GM12873 (cell line): ENCODE results near the gene EME2.

Source experiments
- TF ChIP-seq, protein P1 (sequence below): IDR thresholded peaks from 2 replicates; pipeline ENCODE4 v1.5.1; 2012; ENCODE audit warnings: low read depth, mild to moderate bottlenecking, moderate library complexity, low read length, control low read depth; ENCODE audit not compliant: insufficient read depth; ENCODE audit errors: missing control alignments

Gene EME2

DNA sequence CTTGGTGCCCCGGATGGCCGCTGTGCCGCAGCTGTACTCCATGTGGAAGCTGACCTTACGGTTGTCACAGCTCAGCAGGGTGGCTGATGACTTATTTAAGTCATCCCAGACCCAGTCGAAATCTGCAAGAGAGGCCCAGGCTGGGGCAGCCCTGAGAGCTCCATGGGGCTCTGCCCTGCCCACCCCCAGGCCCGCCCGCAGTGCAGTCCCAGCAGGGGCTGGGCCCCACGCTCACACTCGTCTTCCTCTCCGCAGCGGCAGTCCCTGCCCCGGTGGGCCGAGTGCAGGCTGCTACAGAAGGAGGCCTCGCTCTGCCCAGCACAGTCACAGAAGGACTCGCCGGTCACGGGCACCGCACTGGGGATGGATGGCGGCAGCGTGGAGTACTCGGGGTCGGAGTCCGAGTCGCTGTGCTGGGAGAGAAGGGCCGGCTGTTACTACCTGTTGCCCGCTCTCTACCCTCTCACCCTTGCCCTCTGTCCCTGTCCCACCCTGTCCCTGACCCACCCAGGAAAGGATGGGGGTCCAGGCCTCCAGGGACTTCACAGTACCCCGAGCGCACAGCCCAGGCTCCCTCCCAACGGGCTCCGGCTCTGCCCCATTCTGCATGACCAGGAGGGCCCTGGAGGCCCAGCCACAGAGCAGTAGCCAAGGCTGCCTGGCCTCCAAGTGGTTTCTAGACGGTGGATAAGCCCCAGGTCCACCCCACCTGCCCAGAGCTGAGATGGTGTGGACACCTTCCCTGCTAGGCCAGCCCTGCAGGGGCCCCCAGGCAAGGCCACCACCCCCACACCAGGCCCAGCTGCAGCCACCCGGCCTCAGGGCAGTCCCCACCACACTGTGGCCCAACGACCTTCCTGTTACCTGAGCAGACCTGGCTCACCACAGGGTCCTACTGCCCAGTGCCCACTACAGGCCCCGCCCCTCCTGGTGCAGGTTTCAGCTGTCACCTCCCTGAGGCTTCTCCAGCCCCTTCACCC, 5.9 kb downstream of the EME2 start:
- TF ChIP-seq, protein P1, sequence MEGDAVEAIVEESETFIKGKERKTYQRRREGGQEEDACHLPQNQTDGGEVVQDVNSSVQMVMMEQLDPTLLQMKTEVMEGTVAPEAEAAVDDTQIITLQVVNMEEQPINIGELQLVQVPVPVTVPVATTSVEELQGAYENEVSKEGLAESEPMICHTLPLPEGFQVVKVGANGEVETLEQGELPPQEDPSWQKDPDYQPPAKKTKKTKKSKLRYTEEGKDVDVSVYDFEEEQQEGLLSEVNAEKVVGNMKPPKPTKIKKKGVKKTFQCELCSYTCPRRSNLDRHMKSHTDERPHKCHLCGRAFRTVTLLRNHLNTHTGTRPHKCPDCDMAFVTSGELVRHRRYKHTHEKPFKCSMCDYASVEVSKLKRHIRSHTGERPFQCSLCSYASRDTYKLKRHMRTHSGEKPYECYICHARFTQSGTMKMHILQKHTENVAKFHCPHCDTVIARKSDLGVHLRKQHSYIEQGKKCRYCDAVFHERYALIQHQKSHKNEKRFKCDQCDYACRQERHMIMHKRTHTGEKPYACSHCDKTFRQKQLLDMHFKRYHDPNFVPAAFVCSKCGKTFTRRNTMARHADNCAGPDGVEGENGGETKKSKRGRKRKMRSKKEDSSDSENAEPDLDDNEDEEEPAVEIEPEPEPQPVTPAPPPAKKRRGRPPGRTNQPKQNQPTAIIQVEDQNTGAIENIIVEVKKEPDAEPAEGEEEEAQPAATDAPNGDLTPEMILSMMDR = no peak

DNA sequence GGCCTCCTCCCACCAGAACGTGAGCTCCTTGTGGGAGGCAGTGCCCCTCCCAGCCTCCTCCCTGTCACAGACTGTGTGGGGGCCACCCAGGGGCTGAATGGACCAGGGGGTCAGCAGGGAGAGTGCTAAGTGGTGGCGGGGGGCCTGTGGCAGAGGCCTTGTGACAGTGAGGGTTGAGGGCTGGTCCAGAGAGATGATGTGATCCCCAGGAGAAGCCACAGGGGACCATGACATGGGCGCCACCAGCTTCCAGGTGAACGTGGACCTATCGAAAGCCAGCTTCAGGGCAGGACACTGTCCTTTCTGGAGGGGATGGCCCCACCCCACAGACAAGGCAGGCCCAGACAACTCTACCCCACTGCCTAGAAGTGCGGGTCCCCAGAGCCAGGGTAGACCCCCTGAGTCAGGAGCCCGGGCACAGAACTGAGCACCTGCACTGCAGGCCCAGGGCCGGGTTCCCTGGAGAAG, 6.7 kb downstream of the EME2 start:
- TF ChIP-seq, protein P1 = no peak

DNA sequence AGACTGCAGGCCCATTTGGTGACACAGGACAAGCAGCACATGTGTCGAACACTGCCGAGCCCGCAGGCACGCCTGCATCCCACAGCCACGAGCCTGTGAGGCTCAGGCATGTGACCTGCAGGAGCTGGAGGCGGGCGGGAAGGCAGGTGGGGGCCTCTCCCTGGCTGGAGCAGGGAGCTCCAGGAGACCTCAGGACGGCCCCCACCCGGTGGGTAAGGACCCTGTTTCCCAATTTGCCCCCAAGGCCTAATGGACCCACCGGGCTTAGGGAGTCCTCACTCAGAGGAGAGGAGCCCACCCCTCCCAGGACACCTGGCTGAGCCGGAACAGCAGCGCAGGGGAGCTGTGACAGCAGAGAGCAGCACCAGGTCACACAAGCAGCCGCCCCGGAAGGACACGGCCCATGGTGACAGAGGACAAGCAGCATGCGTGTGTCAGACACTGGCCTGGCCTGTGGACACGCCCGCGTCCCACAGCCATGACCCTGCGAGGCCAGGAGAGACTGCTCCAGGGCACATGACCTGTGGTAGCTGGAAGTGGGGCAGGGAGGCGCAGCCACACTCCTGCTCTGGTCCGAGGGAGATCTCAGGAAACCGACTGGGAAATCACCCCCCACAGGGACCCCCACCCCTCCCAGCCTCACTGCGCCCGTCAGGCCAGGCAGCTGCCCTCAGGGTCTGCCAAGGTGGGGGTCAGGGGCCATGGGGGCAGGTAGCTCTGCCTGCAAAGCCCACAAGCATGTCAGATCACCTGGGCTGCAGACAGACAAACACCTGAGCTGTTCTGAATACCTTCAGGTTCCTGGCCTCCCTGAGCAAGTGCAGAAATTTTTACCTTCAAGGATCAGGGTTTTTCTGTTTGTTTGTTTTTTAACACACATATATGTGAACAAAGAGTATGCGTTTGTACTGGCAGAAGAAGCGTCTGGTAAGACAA, 7.4 kb downstream of the EME2 start:
- TF ChIP-seq, protein P1 = no peak

DNA sequence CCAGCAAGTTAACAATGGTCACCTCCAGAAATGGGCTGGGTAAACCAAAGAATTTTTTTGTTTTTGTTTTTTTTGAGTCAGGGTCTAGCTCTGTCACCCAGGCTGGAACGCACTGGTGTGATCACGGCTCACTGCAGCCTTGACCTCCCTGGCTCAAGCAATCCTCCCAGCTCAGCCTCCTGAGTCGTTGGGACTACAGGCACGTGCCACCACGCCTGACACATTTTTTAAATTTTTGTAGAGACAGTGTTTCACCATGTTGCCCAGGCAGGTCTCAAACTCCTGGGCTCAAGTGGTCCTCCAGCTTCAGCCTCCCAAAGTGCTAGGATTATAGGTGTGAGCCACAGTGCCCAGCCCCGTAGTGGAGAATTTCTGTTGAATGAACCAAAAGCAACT, 8.1 kb downstream of the EME2 start:
- TF ChIP-seq, protein P1 = no peak

DNA sequence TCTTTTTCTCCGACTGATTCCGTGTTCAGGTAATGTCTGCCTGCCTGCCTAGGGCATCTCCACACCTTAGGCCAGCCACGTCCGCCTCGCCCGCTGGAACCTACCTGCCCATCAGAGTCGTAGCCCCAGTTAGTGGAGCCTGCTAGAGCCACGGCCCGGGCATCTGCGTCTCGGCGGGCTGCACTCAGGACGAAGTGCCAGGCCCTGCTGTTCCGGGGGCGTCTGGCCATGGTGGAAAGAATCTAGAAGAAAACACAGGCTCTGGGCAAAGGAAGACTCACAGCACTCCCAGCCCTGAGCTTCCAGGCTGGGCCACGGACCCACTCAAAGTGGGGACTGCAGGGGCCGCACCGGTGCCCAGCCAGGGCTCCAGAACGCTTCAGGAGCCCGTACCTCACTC, 8.6 kb downstream of the EME2 start:
- TF ChIP-seq, protein P1 = no peak

DNA sequence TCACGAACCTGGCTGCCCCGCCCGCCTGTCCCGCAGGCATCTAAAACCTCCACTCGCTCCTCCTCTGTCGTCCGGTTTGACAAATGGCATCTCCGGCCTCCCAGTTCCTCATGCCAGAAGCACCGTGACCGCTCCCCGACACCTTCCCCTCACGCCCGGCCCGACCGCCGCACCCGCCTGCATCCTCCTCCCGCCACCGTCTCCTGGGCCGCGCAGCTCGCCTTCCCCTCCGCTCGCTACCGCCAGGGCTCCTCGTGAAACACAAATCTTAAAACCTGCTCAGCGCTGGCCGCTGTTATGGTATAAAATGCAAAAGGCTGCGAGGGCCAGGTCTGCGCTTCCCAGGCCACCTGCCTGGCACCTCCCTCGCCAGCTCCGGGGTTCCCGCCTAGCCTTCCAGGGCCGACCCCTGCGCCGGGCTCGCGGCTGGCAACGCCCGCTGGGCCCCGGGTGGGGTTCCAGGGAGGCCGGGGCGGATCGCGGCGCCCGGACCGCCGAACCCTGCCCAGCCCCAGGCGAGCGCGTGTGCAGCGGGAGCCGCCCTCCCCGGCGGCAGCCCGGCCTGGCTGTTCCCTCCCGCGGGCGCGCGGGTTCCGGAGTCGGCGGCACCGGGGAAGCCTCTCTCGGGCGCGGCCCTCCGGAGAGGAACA, 9.3 kb downstream of the EME2 start:
- TF ChIP-seq, protein P1 = no peak
